ENCODE data around the gene MIPOL1. TPM values are rescaled to one million over a fixed set of nuclear protein-coding genes. Genes with fewer than 3 reads are reported as not detected.
A peak's percentile ranks its signal among the peaks of the same experiment; 100 is the strongest.
"Not testable (repeated sequence)": the region's sequence is repeated elsewhere in the genome, so short reads cannot be mapped to it uniquely, and the experiment has no call there.

The MIPOL1 gene
- total RNA-seq, 1 donor from 2014 or later: 11.1 TPM

GRCh38 chr14:37545174-37545573 lies 347.4 kb downstream of the MIPOL1 start:
- DNase-seq (ENCODE audit: low read depth): peak; percentile 44
- FAIRE-seq: no peak
- no peaks in the 10 kb centered on the region for H3K27me3 ChIP-seq (ENCODE audit: control insufficient read depth, insufficient read depth, low read length)

GRCh38 chr14:37546621-37547447 lies 349.1 kb downstream of the MIPOL1 start:
- Histone ChIP-seq H3K4me3 (ENCODE audit: low read depth, low read length) (no peak overlapping the region), H3K27me3 (ENCODE audit: control insufficient read depth, insufficient read depth, low read length) (no peaks in the 10 kb centered on the region), H3K36me3 (ENCODE audit: control insufficient read depth, insufficient read depth, low read length) (no peaks in the 10 kb centered on the region)
- DNase-seq (ENCODE audit: low read depth): peak; percentile 12
- TF ChIP-seq, protein P1, sequence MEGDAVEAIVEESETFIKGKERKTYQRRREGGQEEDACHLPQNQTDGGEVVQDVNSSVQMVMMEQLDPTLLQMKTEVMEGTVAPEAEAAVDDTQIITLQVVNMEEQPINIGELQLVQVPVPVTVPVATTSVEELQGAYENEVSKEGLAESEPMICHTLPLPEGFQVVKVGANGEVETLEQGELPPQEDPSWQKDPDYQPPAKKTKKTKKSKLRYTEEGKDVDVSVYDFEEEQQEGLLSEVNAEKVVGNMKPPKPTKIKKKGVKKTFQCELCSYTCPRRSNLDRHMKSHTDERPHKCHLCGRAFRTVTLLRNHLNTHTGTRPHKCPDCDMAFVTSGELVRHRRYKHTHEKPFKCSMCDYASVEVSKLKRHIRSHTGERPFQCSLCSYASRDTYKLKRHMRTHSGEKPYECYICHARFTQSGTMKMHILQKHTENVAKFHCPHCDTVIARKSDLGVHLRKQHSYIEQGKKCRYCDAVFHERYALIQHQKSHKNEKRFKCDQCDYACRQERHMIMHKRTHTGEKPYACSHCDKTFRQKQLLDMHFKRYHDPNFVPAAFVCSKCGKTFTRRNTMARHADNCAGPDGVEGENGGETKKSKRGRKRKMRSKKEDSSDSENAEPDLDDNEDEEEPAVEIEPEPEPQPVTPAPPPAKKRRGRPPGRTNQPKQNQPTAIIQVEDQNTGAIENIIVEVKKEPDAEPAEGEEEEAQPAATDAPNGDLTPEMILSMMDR (IDR thresholded peaks at IDR 0.05; ENCODE audit: insufficient read depth, low read length, severe bottlenecking): no peak
- no peak for FAIRE-seq

More at GRCh38 chr14:37545174-37545573, 347.4 kb downstream of the MIPOL1 start:
- H3K36me3 ChIP-seq (ENCODE audit: control insufficient read depth, insufficient read depth, low read length): no peaks in the 10 kb centered on the region
- TF ChIP-seq, protein P1 (IDR thresholded peaks at IDR 0.05; ENCODE audit: insufficient read depth, low read length, severe bottlenecking): no peak
- H3K4me3 ChIP-seq (ENCODE audit: low read depth, low read length): no peak overlapping the region

DNA sequence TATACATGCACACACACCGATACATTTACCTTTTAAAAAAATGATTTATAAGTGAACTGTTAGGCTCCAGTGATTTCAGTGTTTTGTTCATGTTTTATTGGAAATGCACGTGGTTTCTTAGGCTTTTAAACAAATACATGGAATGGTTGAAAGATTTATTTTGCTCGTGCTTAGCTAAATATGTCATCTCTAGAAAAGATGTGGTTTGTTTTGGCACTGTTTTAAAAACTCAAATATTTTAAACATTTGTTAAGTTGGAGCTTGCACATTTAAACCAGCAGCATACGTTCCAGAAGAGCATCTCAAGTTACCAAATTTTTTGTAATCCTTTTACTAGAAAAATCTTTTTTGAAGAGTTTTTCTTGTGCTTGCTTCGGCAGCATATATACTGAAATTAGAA lies 352.8 kb downstream of the MIPOL1 start:
- no peak for DNase-seq (ENCODE audit: low read depth)
- TF ChIP-seq, protein P1 (IDR thresholded peaks at IDR 0.05; ENCODE audit: insufficient read depth, low read length, severe bottlenecking): no peak
- H3K4me3 ChIP-seq (ENCODE audit: low read depth, low read length): no peak overlapping the region
- no peaks in the 10 kb centered on the region for H3K36me3 ChIP-seq (ENCODE audit: control insufficient read depth, insufficient read depth, low read length)
- FAIRE-seq: no peak
- no peaks in the 10 kb centered on the region for H3K27me3 ChIP-seq (ENCODE audit: control insufficient read depth, insufficient read depth, low read length)

DNA sequence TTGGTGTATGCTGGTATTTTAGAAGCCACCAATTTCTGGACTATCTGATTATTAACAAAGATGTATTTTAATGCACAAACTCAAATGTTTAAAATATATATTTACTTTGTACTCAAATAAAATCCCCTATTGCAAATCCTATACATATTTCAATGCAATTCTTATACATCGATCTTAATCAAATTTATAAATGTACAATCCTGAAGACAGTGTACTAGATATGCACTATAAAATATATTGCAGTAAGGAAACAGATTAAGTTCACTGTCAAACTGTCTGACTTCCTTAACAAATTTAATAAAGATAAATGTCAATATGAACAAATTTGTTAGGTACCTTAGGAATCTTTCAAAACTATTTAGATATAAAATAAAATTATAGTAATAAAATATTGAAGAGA lies 353.4 kb downstream of the MIPOL1 start:
- FAIRE-seq: no peak
- no peaks in the 10 kb centered on the region for H3K36me3 ChIP-seq (ENCODE audit: control insufficient read depth, insufficient read depth, low read length)
- no peaks in the 10 kb centered on the region for H3K27me3 ChIP-seq (ENCODE audit: control insufficient read depth, insufficient read depth, low read length)
- TF ChIP-seq, protein P1 (IDR thresholded peaks at IDR 0.05; ENCODE audit: insufficient read depth, low read length, severe bottlenecking): no peak
- no peak overlapping the region for H3K4me3 ChIP-seq (ENCODE audit: low read depth, low read length)
- no peak for DNase-seq (ENCODE audit: low read depth)

GRCh38 chr14:37553935-37554550 lies 356.3 kb downstream of the MIPOL1 start:
- Histone ChIP-seq H3K27me3 (ENCODE audit: control insufficient read depth, insufficient read depth, low read length) (no peaks in the 10 kb centered on the region), H3K4me3 (ENCODE audit: low read depth, low read length) (no peak overlapping the region), H3K36me3 (ENCODE audit: control insufficient read depth, insufficient read depth, low read length) (no peaks in the 10 kb centered on the region)
- TF ChIP-seq, protein P1 (IDR thresholded peaks at IDR 0.05; ENCODE audit: insufficient read depth, low read length, severe bottlenecking): no peak
- FAIRE-seq: no peak
- DNase-seq (ENCODE audit: low read depth): no peak

- not testable (repeated sequence) for H3K36me3 ChIP-seq (ENCODE audit: control insufficient read depth, insufficient read depth, low read length); H3K27me3 ChIP-seq (ENCODE audit: control insufficient read depth, insufficient read depth, low read length); DNase-seq (ENCODE audit: low read depth); FAIRE-seq; H3K4me3 ChIP-seq (ENCODE audit: low read depth, low read length)
These were observed 357.9 kb downstream of the MIPOL1 start for GRCh38 chr14:37555596-37555995.
